Stimulated activated naive CD8-positive, alpha-beta T cell treated with anti-CD3 and anti-CD28 coated beads, Interleukin-15, Interleukin-2, amounts not matched to agents 100 U/mL and 50 U/mL, for 24 hours (primary cell): Measurements from ENCODE around the gene TASP1.
"Not testable (repeated sequence)": the region's sequence is repeated elsewhere in the genome, so short reads cannot be mapped to it uniquely, and the experiment has no call there.

Experiments used
- ATAC-seq: fragments of 150-1000 bp; cut with Tn5 transposase; one replicate; pipeline ENCODE4 v1.10.0; 2021
- DNase-seq: peaks from one replicate; pipeline ENCODE4 v3.0.0; 2021

Gene TASP1

GRCh38 chr20:13396826-13397225, 241.9 kb downstream of the TASP1 start:
- ATAC-seq (no peak), DNase-seq (no peak)

DNA sequence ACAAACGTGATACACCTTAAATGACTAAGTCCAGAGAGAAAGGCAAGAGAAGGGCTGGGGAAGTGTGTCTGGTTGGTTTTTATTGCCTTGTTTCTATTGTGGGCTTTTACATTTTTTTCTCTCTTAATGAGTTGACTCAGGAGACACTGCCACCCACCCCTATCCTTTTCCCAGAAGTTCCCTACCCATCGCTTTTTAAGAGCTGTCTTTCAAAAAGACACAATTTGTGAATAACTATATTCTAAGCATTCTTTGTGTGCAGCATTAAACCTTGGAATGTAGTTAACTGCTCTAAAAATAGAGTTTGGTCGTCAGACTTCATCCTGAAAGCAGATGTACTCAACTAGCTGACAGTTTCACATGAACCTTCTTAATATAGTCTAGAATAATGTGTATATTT, 242.7 kb downstream of the TASP1 start:
- DNase-seq (no peak), ATAC-seq (no peak)

DNA sequence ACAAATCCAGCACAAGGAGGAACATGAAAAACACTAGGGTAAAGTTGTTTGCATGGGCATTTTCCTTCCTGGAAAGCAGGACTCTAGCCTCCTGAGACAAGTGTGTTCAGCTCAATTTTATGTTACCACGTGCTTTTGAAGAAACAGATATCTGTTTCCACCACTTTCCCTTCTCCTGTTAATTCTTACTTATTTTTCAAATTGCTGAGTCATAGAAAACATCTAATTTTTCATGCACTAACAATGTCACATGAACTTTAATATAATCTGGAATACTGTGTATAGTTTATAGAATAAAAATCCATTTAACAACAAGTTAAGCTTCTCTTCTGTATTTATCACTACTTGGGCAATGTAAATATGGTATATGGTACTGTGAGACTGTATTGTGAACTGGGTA, 243.5 kb downstream of the TASP1 start:
- ATAC-seq (no peak), DNase-seq (no peak)

GRCh38 chr20:13392391-13392790, 246.3 kb downstream of the TASP1 start:
- no peak for ATAC-seq
- DNase-seq: no peak

- DNase-seq: no peak
- ATAC-seq: no peak
Measured at GRCh38 chr20:13389115-13389514, 249.6 kb downstream of the TASP1 start.

GRCh38 chr20:13384132-13384531, 254.6 kb downstream of the TASP1 start:
- ATAC-seq (no peak), DNase-seq (no peak)

- no peak for DNase-seq
- ATAC-seq: no peak
Measured at GRCh38 chr20:13382786-13383185, 255.9 kb downstream of the TASP1 start.

DNA sequence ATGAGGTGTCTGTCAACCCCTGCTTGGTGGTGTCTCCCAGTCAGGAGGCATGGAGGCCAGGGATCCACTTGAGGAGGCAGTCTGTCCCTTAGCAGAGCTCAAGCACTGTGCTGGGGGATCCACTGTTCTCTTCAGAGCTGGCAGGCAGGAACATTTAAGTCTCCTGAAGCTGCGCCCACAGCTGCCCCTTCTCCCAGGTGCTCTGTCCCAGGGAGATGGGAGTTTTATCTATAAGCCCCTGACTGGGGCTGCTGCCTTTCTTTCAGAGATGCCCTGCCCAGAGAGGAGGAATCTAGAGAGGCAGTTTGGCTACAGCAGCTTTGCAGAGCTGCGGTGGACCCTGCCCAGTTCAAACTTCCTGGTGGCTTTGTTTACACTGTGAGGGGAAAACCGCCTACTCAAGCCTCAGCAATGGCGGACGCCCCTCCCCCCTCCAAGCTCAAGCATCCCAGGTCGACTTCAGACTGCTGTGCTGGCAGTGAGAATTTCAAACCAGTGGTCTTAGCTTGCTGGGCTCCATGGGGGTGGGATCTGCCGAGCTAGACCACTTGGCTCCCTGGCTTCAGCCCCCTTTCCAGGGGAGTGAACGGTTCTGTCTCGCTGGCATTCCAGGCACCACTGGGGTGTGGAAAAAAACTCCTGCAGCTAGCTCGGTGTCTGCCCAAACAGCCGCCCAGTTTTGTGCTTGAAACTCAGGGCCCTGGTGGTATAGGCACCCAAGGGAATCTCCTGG, 258.1 kb downstream of the TASP1 start:
- ATAC-seq, DNase-seq: not testable (repeated sequence)

GRCh38 chr20:13373400-13373799, 265.3 kb downstream of the TASP1 start:
- no peak for DNase-seq

GRCh38 chr20:13364278-13365170, 274.2 kb downstream of the TASP1 start:
- DNase-seq (no peak), ATAC-seq (no peak)

More at GRCh38 chr20:13373400-13373799, 265.3 kb downstream of the TASP1 start:
- ATAC-seq: no peak

DNA sequence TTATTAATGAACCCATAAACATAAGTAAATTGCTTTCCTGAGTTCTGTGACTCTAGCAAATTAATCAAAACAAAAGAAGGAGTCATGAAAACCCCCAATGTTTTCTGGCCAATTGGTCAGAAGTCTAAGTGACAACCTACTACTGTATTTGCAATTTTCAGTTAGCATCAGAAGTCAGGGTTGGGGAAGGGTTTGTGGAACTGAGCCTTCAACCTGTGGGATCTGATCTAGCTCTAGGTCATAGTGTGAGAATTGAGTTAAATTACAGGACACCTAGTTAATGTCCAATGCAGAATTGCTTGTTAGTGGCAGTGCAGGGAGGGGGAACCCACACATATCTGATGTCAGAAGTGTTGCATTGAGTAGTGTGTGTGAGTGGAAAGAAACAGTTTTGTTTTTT, 275.3 kb downstream of the TASP1 start:
- DNase-seq (no peak), ATAC-seq (no peak)

- ATAC-seq, DNase-seq: not testable (repeated sequence)
Measured at GRCh38 chr20:13362165-13362564, 276.6 kb downstream of the TASP1 start.

- not testable (repeated sequence) for DNase-seq, ATAC-seq
Measured at GRCh38 chr20:13358936-13359335, 279.8 kb downstream of the TASP1 start.

DNA sequence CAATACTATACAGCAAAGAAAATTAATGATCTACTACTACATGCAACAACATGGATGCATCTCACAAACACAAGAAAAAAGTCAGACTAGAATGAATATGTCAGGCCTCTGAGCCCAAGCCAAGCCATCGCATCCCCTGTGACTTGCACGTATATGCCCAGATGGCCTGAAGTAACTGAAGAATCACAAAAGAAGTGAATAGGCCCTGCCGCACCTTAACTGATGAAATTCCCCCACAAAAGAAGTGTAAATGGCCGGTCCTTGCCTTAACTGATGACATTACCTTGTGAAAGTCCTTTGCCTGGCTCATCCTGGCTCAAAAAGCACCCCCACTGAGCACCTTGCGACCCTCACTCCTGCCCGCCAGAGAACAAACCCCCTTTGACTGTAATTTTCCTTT, 280.9 kb downstream of the TASP1 start:
- not testable (repeated sequence) for ATAC-seq, DNase-seq

- ATAC-seq: no peak
- DNase-seq: no peak
Measured at GRCh38 chr20:13356591-13356990, 282.1 kb downstream of the TASP1 start.

GRCh38 chr20:13355941-13356486, 282.7 kb downstream of the TASP1 start:
- DNase-seq: no peak
- no peak for ATAC-seq

GRCh38 chr20:13355411-13355810, 283.3 kb downstream of the TASP1 start:
- DNase-seq (no peak), ATAC-seq (no peak)

DNA sequence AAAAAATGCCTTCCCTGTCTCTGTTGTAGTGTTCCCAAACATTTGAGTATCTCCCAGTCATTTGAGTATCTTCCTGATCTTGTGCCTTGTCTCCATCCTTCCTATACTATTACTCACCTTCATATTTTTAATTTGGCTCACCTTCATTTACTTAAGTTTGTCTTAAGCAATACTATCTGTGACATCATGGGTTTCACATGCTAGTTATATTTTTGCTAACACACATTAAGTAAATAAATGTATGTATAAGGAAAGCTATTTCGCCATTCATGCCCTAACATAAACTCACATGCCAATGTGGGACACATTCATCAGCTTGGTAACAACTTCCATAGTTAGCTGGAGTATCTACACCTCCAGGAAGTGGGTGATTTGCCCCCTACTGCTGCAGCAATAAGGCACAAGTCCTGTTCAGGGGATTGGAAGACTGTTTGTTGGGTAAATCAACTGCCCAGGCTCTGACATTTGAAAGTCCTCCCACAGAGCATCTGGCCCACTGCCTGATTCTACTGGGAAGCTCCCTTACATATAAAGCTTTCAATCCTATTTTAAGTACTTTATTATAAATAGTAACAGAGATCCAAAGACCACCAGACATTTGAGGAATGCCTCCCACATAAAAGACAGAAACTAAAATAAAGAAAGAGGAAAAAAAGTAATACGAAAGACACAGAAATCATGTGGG, 285.3 kb downstream of the TASP1 start:
- ATAC-seq (no peak), DNase-seq (no peak)

- ATAC-seq (no peak), DNase-seq (no peak)
Measured at GRCh38 chr20:13349235-13349604, 289.5 kb downstream of the TASP1 start.

DNA sequence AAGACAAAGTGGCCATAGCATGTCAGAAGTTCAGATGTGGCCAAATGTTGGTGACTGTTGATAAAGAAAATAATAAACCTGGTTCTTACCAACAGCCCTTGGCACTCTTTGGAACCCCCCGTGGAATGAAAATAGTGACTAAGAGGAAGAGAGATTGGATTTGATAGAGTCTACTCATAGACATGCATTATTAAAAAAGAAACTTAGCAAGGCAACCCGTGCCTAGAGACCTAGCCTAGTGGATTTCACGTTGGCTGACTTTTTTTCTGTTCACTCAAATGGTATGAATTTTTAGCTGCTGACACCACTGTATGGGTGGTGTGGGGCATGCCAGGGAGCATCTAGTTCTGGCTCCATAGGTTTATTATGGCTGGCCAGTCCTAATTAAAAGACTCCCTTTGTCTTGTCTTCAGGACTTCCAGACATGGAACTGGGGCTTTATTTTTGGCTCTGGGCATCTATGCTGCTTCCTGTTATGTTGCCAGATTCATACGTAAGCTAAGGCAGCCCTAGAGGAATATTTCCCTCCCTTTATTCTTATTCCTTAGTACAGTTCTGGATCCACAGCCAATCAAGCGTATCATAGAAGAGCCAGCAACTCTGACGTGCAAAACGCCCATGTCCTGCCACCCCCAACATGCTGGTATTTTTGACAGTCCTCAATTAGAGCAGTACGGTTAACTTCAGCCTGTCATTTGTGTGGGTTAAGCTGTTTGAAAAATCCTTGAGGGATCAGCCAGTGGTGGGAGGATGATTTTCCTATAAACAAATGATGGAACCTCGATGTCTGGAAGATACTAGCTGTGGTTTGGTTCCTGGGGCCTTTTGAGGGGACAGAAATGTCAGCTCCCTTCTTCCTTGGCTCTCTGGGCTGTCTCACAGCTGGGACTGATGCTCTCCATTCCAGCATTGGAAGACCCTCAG, 290.2 kb downstream of the TASP1 start:
- ATAC-seq (no peak), DNase-seq (no peak)

GRCh38 chr20:13344671-13345070, 294.1 kb downstream of the TASP1 start:
- DNase-seq: no peak
- no peak for ATAC-seq
